PC-3 (cell line): ENCODE data around the gene WIPF3. TPM values are rescaled to one million over a fixed set of nuclear protein-coding genes. Genes with fewer than 3 reads are reported as not detected.

Experiments
- ATAC-seq: fragments of 200-7000 bp; cut with Tn5 transposase; 2 replicates; pipeline ENCODE4 v1.9.1; 2020; ENCODE audit warnings: mild to moderate bottlenecking, moderate library complexity
- BruUV-seq: library from RNA; stranded (reverse); fragments of 400-500 nt; replicated peaks from 2 replicates; lab custom pipeline; 2021; lab: Mats Ljungman, UMichigan
- CTCF ChIA-PET: fragments of 300-600 bp; sonication (Branson Sonifier 250); formaldehyde crosslinking; loops from one replicate; lab custom pipeline; 2022; ENCODE audit warnings: antibody characterized with exemption; lab: Charles Lee
- POLR2A ChIA-PET: fragments of 300-600 bp; sonication (Branson Sonifier 250); formaldehyde crosslinking; loops from one replicate; lab custom pipeline; 2022; ENCODE audit warnings: antibody characterized with exemption; ENCODE audit not compliant: unreplicated experiment; lab: Charles Lee
- DNase-seq: peaks from one replicate; pipeline ENCODE4 v3.0.0-alpha.2; 2015
- H2AFZ ChIP-seq: fragments of 300-600 bp; sonication (generic); 2 replicates; pipeline ENCODE4 v1.6.0; 2016; ENCODE audit warnings: antibody characterized with exemption, low read length
- H3F3A ChIP-seq: fragments of 300-600 bp; sonication (generic); one replicate; pipeline ENCODE4 v1.6.0; 2017; ENCODE audit warnings: antibody characterized with exemption, low read length, control low read depth, mild to moderate bottlenecking; ENCODE audit not compliant: unreplicated experiment
- H3K27ac ChIP-seq: fragments of 300-600 bp; sonication (generic); 2 replicates; pipeline ENCODE4 v1.5.1; 2016; ENCODE audit warnings: mild to moderate bottlenecking, low read length
- H3K27me3 ChIP-seq: fragments of 300-600 bp; sonication (generic); 2 replicates; pipeline ENCODE4 v1.6.1; 2016; ENCODE audit warnings: low read length, mixed read lengths
- H3K36me3 ChIP-seq: fragments of 300-600 bp; sonication (generic); 2 replicates; pipeline ENCODE4 v1.6.1; 2016; ENCODE audit warnings: low read depth, mixed run types, low read length, mixed read lengths
- H3K4me1 ChIP-seq: fragments of 300-600 bp; sonication (generic); 2 replicates; pipeline ENCODE4 v1.5.1; 2016; ENCODE audit warnings: low read length; ENCODE audit not compliant: insufficient read depth
- H3K4me2 ChIP-seq: fragments of 300-600 bp; sonication (generic); 2 replicates; pipeline ENCODE4 v1.6.0; 2016; ENCODE audit warnings: low read length
- H3K4me3 ChIP-seq: fragments of 300-600 bp; sonication (generic); 2 replicates; pipeline ENCODE4 v1.5.1; 2016; ENCODE audit warnings: mild to moderate bottlenecking, low read length, mixed read lengths
- H3K79me2 ChIP-seq: fragments of 300-600 bp; sonication (generic); 2 replicates; pipeline ENCODE4 v1.6.1; 2017; ENCODE audit warnings: low read length, mixed read lengths
- H3K9ac ChIP-seq: fragments of 300-600 bp; sonication (generic); 2 replicates; pipeline ENCODE4 v1.6.0; 2016; ENCODE audit warnings: mild to moderate bottlenecking, low read length
- H3K9me2 ChIP-seq: fragments of 300-600 bp; sonication (generic); replicated peaks from 2 replicates; pipeline ENCODE4 v1.6.1; 2016; ENCODE audit warnings: mixed run types, low read length, mixed read lengths
- H3K9me3 ChIP-seq: fragments of 300-600 bp; sonication (generic); 2 replicates; pipeline ENCODE4 v1.6.1; 2016; ENCODE audit warnings: low read length, mixed read lengths
- H4K20me1 ChIP-seq: fragments of 300-600 bp; sonication (generic); 2 replicates; pipeline ENCODE4 v1.6.1; 2016; ENCODE audit warnings: low read length, mixed read lengths
- CTCF ChIP-seq: fragments of 300-600 bp; sonication (generic); conservative IDR thresholded peaks from 2 replicates; pipeline ENCODE4 v1.5.1; 2017; ENCODE audit warnings: antibody characterized with exemption, low read depth, mild to moderate bottlenecking, low read length
- EZH2 ChIP-seq: fragments of 300-600 bp; sonication (generic); IDR thresholded peaks from one replicate; pipeline ENCODE4 v1.6.1; 2017; ENCODE audit warnings: antibody characterized with exemption, mild to moderate bottlenecking, low read length; ENCODE audit not compliant: unreplicated experiment
- EZH2phosphoT487 ChIP-seq: fragments of 300-600 bp; sonication (generic); IDR thresholded peaks from 2 replicates; pipeline ENCODE4 v1.6.1; 2018; ENCODE audit warnings: mild to moderate bottlenecking, antibody characterized with exemption, low read length, borderline replicate concordance
- intact Hi-C: fragments of 100-400 bp; cut with micrococcal nuclease; formaldehyde crosslinking; loops from 2 replicates; pipeline ENCODE4 v1.9.0; 2023
- total RNA-seq: library from RNA; depleted of rRNA; stranded (reverse); fragments of >200 nt; gene quantifications from 2 replicates; pipeline ENCODE4 v1.2.3, GENCODE V29; 2014

WIPF3 gene
- total RNA-seq, 1 experiment from 2014 or later, result 3.4 TPM

- H3K9me3 ChIP-seq, result no peaks in the 10 kb centered on the region
- H3F3A ChIP-seq, result no peaks in the 10 kb centered on the region
- H3K4me1 ChIP-seq, result peaks cover 10% of the 10 kb centered on the region; the same call in 1 of the 2 replicates
- DNase-seq (no peak), ATAC-seq (no peak)
- no peak overlapping the region for H3K27ac ChIP-seq
- ChIA-PET CTCF (no interaction called here), POLR2A (no interaction called here)
- no peak for TF ChIP-seq EZH2phosphoT487
- TF ChIP-seq EZH2, result no peak
- TF ChIP-seq CTCF, result no peak
- no peaks in the 10 kb centered on the region for H4K20me1 ChIP-seq
- BruUV-seq, result no TSS peak
- peaks cover 4% of the 10 kb centered on the region; the same call in 1 of the 2 replicates for H3K27me3 ChIP-seq
- no peaks in the 10 kb centered on the region for H3K36me3 ChIP-seq
- intact Hi-C loops, result no loop called here
- H2AFZ ChIP-seq, result no peak overlapping the region
- no peak overlapping the region for H3K4me2 ChIP-seq
- H3K4me3 ChIP-seq, result no peak overlapping the region
- no peaks in the 10 kb centered on the region for H3K79me2 ChIP-seq
- H3K9me2 ChIP-seq, result no peaks in the 10 kb centered on the region
- H3K9ac ChIP-seq, result no peak overlapping the region
These were observed 4.0 kb downstream of the WIPF3 start for GRCh38 chr7:29810297-29810696.

GRCh38 chr7:29810813-29811482, 4.6 kb downstream of the WIPF3 start:
- Histone ChIP-seq H3K9me3 (no peaks in the 10 kb centered on the region), H3K4me2 (no peak overlapping the region), H3K9ac (no peak overlapping the region), H3K27me3 (peaks cover under 1% of the 10 kb centered on the region; the same call in 1 of the 2 replicates), H3K9me2 (no peaks in the 10 kb centered on the region), H2AFZ (no peak overlapping the region), H3K79me2 (no peaks in the 10 kb centered on the region), H3K4me1 (peaks cover 10% of the 10 kb centered on the region; the same call in 1 of the 2 replicates), H3K27ac (no peak overlapping the region), H3K36me3 (no peaks in the 10 kb centered on the region), H3K4me3 (no peak overlapping the region), H4K20me1 (no peaks in the 10 kb centered on the region), H3F3A (no peaks in the 10 kb centered on the region)
- intact Hi-C loops, result no loop called here
- TF ChIP-seq EZH2 (no peak), EZH2phosphoT487 (no peak)
- BruUV-seq, result no TSS peak
- ChIA-PET CTCF (no interaction called here), POLR2A (no interaction called here)
- ATAC-seq, result no peak
- DNase-seq, result no peak

- Histone ChIP-seq H3K4me3 (no peak overlapping the region), H3K9ac (no peak overlapping the region), H4K20me1 (no peaks in the 10 kb centered on the region), H3K4me1 (peaks cover 10% of the 10 kb centered on the region; the same call in 1 of the 2 replicates), H3K4me2 (no peak overlapping the region), H3K27me3 (no peaks in the 10 kb centered on the region), H3K36me3 (no peaks in the 10 kb centered on the region), H3K9me3 (no peaks in the 10 kb centered on the region), H3K9me2 (no peaks in the 10 kb centered on the region), H3F3A (no peaks in the 10 kb centered on the region), H2AFZ (no peak overlapping the region), H3K27ac (no peak overlapping the region), H3K79me2 (no peaks in the 10 kb centered on the region)
- intact Hi-C loops, result no loop called here
- no peak for ATAC-seq
- peak; percentile 11 for DNase-seq
- no TSS peak for BruUV-seq
- CTCF ChIA-PET, result no interaction called here
- TF ChIP-seq EZH2phosphoT487 (no peak), CTCF (no peak), EZH2 (no peak)
- POLR2A ChIA-PET, result no interaction called here
These were observed 5.3 kb downstream of the WIPF3 start for GRCh38 chr7:29811586-29811985.
